Measurements from ENCODE around the gene AK8. TPM values are rescaled to one million over a fixed set of nuclear protein-coding genes. Genes with fewer than 3 reads are reported as not detected.

AK8 gene
- total and polyA plus RNA-seq, 9 of the 15 experiments (the other 6 are each of a cell fraction or from before 2014, with no cell fraction given), result 0.06 to 0.37 TPM; not detected in 7

DNA sequence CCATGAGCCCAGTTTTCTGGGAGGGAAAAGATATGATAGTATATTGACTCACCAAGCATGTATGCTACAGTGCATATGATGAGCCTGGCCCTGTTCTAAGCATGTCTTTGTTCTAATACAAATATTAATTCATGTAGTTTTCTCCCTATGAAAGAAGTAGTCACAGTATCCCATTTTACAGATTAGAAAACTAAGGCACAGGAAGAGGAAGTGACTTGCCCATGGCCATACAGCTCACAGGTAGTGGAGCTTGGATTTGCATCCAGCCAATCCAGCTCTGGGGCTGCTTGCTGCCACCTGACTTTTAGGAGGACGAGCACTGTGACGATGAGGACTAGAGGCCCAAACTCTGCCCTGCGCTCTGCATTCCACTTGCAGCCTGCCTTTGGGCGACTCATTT, 76.4 kb downstream of the AK8 start:
- 26% methylated on average over 4 of the region's 4 CpGs for WGBS (ENCODE audit: insufficient coverage, low coverage, missing lambda C conversion rate)
- DNase-seq (ENCODE audit: extremely low read depth in 1 of 4, low spot score in 3 of 4), result no peak
- no peaks in the 10 kb centered on the region for H3K36me3 ChIP-seq (ENCODE audit: control insufficient read depth, insufficient read depth, low read length)
- peaks cover 9% of the 10 kb centered on the region for H4K20me1 ChIP-seq (replicated peaks; ENCODE audit: control insufficient read depth, insufficient read depth, low read length)
- peaks cover 4% of the 10 kb centered on the region for H3K9me1 ChIP-seq (ENCODE audit: control insufficient read depth, insufficient read depth, low read length)
- ChIA-PET CTCF (ENCODE audit: low intra/inter-chr PET ratio) (interaction anchor here (3.4 kb wide), 1 partner anchor 295 kb away, joined by 30 read pairs; no protein-coding TSS in a partner anchor), POLR2A (interaction anchor here (0.7 to 1.0 kb wide), 3 partner anchors 25 to 286 kb away, joined by 3 to 5 read pairs (median 3); no protein-coding TSS in a partner anchor)
- no peak for ATAC-seq
- intact Hi-C loops (cut with micrococcal nuclease) (loop anchor here (5.0 kb wide), 1 partner anchor 101 kb away; no protein-coding TSS in a partner anchor), in situ Hi-C loops (cut with MboI) (no loop called here)
- no peak overlapping the region for H3K27ac ChIP-seq (ENCODE audit: extremely low read depth, low read depth, low read length)
- H3K9me3 ChIP-seq (replicated peaks; ENCODE audit: control insufficient read depth, insufficient read depth, low read depth, low read length), result 0 out of 2 replicates have a peak, but pooled peaks cover 2% of the 10 kb centered on the region
- H3K4me1 ChIP-seq (replicated peaks in 1 of 2; ENCODE audit: control insufficient read depth in 2 of 2, insufficient read depth in 2 of 2, low read length in 2 of 2), result peaks cover 15 to 29% of the 10 kb centered on the region in 2 experiments
- no TSS peak for BruUV-seq (replicated peaks)
- TF ChIP-seq ILF3 (IDR thresholded peaks at IDR 0.05; ENCODE audit: borderline replicate concordance) (no peak), FOXJ3 (CRISPR knock-in tag; IDR thresholded peaks at IDR 0.05) (no peak), MYC (IDR thresholded peaks at IDR 0.05; ENCODE audit: low read depth, low read length) (no peak), MYC (CRISPR knock-in tag; IDR thresholded peaks at IDR 0.05; ENCODE audit: borderline replicate concordance, low read depth) (no peak), RHOXF2B (CRISPR knock-in tag; conservative IDR thresholded peaks at IDR 0.05) (no peak), OTX1 (CRISPR knock-in tag; IDR thresholded peaks at IDR 0.05) (no peak), ASH1L (IDR thresholded peaks at IDR 0.05; ENCODE audit: borderline replicate concordance, low read depth, partially characterized antibody) (no peak), RBM25 (IDR thresholded peaks at IDR 0.05; ENCODE audit: low read depth, low read length, severe bottlenecking) (peak; percentile 70), KDM1A (IDR thresholded peaks at IDR 0.05) (0 out of 4 replicates have a peak, but pooled peaks of 1 of the 2 experiments have one; percentile 46), ADNP (tag; IDR thresholded peaks at IDR 0.05) (0 out of 2 replicates have a peak, but pooled peaks have one; percentile 36), PCBP1 (IDR thresholded peaks at IDR 0.05; ENCODE audit: low read depth, low read length, poor library complexity, severe bottlenecking) (no peak), RBM22 (IDR thresholded peaks at IDR 0.05; ENCODE audit: low read depth, low read length, poor library complexity, severe bottlenecking) (no peak), TEAD1 (CRISPR knock-in tag; IDR thresholded peaks at IDR 0.05) (no peak), NUFIP1 (IDR thresholded peaks at IDR 0.05; ENCODE audit: partially characterized antibody) (no peak), TGIF2 (CRISPR knock-in tag; IDR thresholded peaks at IDR 0.05) (no peak), BCOR (IDR thresholded peaks at IDR 0.05) (peak; percentile 73), SPI1 (IDR thresholded peaks at IDR 0.05; ENCODE audit: borderline replicate concordance, low read depth, low read length) (peak; percentile 38; the same call in 1 of the 2 replicates), ZKSCAN3 (CRISPR knock-in tag; IDR thresholded peaks at IDR 0.05) (no peak), MTA1 (IDR thresholded peaks at IDR 0.05; ENCODE audit: borderline replicate concordance) (no peak)
- TF ChIP-seq, protein P1, sequence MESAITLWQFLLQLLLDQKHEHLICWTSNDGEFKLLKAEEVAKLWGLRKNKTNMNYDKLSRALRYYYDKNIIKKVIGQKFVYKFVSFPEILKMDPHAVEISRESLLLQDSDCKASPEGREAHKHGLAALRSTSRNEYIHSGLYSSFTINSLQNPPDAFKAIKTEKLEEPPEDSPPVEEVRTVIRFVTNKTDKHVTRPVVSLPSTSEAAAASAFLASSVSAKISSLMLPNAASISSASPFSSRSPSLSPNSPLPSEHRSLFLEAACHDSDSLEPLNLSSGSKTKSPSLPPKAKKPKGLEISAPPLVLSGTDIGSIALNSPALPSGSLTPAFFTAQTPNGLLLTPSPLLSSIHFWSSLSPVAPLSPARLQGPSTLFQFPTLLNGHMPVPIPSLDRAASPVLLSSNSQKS (CRISPR knock-in tag; IDR thresholded peaks at IDR 0.05), result no peak
- TF ChIP-seq, protein P2, sequence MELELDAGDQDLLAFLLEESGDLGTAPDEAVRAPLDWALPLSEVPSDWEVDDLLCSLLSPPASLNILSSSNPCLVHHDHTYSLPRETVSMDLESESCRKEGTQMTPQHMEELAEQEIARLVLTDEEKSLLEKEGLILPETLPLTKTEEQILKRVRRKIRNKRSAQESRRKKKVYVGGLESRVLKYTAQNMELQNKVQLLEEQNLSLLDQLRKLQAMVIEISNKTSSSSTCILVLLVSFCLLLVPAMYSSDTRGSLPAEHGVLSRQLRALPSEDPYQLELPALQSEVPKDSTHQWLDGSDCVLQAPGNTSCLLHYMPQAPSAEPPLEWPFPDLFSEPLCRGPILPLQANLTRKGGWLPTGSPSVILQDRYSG (tag; conservative IDR thresholded peaks at IDR 0.05; ENCODE audit: low read depth), result no peak
- H2AFZ ChIP-seq (ENCODE audit: low read depth, low read length), result no peak overlapping the region
- H3K79me2 ChIP-seq (ENCODE audit: control insufficient read depth, insufficient read depth, low read length), result no peaks in the 10 kb centered on the region
- H3K9ac ChIP-seq (ENCODE audit: insufficient read depth in 1 of 2, low read depth in 2 of 2, low read length in 2 of 2), result peak overlapping the region in 1 of 2 experiments; percentile 41; a peak in 1 of 4 replicates
- H3K27me3 ChIP-seq (ENCODE audit: control insufficient read depth in 2 of 2, insufficient read depth in 2 of 2, low read length in 2 of 2), result peaks cover 23 to 46% of the 10 kb centered on the region in 2 experiments
- H3K4me3 ChIP-seq, result no peak overlapping the region
- no peak for FAIRE-seq
- no peak overlapping the region for H3K4me2 ChIP-seq (ENCODE audit: insufficient read depth, low read length)

All from K562 (cell line).